Measurements from ENCODE around the gene CHMP5.

Gene CHMP5

GRCh38 chr9:33291901-33292300, 27.1 kb downstream of the CHMP5 start:
- H3K9me3 ChIP-seq: no peaks in the 10 kb centered on the region
- H3K27me3 ChIP-seq: no peaks in the 10 kb centered on the region
- H3K36me3 ChIP-seq: peaks cover 40% of the 10 kb centered on the region
- no peak for DNase-seq
- no peak for TF ChIP-seq CTCF (IDR thresholded peaks at IDR 0.05; ENCODE audit: low read depth, low read length)
- no peaks in the 10 kb centered on the region; the same call in 1 of the 2 replicates for H3K4me1 ChIP-seq
- H3K4me3 ChIP-seq (ENCODE audit: low read depth, low read length): no peak overlapping the region

GRCh38 chr9:33293782-33294181, 28.9 kb downstream of the CHMP5 start:
- no peak for TF ChIP-seq CTCF (IDR thresholded peaks at IDR 0.05; ENCODE audit: low read depth, low read length)
- no peak for DNase-seq
- Histone ChIP-seq H3K9me3 (no peaks in the 10 kb centered on the region), H3K4me3 (ENCODE audit: low read depth, low read length) (no peak overlapping the region), H3K36me3 (peaks cover 59% of the 10 kb centered on the region), H3K4me1 (no peaks in the 10 kb centered on the region; the same call in 1 of the 2 replicates), H3K27me3 (no peaks in the 10 kb centered on the region)

GRCh38 chr9:33294670-33295432, 30.0 kb downstream of the CHMP5 start:
- Histone ChIP-seq H3K9me3 (no peaks in the 10 kb centered on the region), H3K4me3 (ENCODE audit: low read depth, low read length) (no peak overlapping the region), H3K36me3 (peaks cover 69% of the 10 kb centered on the region), H3K4me1 (no peaks in the 10 kb centered on the region; the same call in 1 of the 2 replicates), H3K27me3 (no peaks in the 10 kb centered on the region)
- no peak for TF ChIP-seq CTCF (IDR thresholded peaks at IDR 0.05; ENCODE audit: low read depth, low read length)
- DNase-seq: no peak

- no peak for DNase-seq
- Histone ChIP-seq H3K4me3 (ENCODE audit: low read depth, low read length) (no peak overlapping the region), H3K4me1 (no peaks in the 10 kb centered on the region; the same call in 1 of the 2 replicates), H3K27me3 (no peaks in the 10 kb centered on the region), H3K36me3 (peaks cover 74% of the 10 kb centered on the region), H3K9me3 (no peaks in the 10 kb centered on the region)
- no peak for TF ChIP-seq CTCF (IDR thresholded peaks at IDR 0.05; ENCODE audit: low read depth, low read length)
These were observed 30.7 kb downstream of the CHMP5 start for GRCh38 chr9:33295571-33295970.

GRCh38 chr9:33297432-33297831, 32.6 kb downstream of the CHMP5 start:
- no peaks in the 10 kb centered on the region for H3K27me3 ChIP-seq
- H3K4me1 ChIP-seq: no peaks in the 10 kb centered on the region
- no peaks in the 10 kb centered on the region for H3K9me3 ChIP-seq
- DNase-seq: no peak
- H3K36me3 ChIP-seq: peaks cover 87% of the 10 kb centered on the region
- TF ChIP-seq CTCF (IDR thresholded peaks at IDR 0.05; ENCODE audit: low read depth, low read length): no peak
- no peak overlapping the region for H3K4me3 ChIP-seq (ENCODE audit: low read depth, low read length)

- no peak for TF ChIP-seq CTCF (IDR thresholded peaks at IDR 0.05; ENCODE audit: low read depth, low read length)
- peaks cover 96% of the 10 kb centered on the region for H3K36me3 ChIP-seq
- H3K4me1 ChIP-seq: no peaks in the 10 kb centered on the region
These were observed 35.7 kb downstream of the CHMP5 start for GRCh38 chr9:33300546-33300945.

More at GRCh38 chr9:33300546-33300945, 35.7 kb downstream of the CHMP5 start:
- H3K4me3 ChIP-seq (ENCODE audit: low read depth, low read length): no peak overlapping the region
- H3K9me3 ChIP-seq: no peaks in the 10 kb centered on the region
- H3K27me3 ChIP-seq: no peaks in the 10 kb centered on the region
- DNase-seq: no peak
